Measurements from ENCODE around the gene MITF.

GRCh38 chr3:69737392-69737791, 1.9 kb upstream of the MITF start:
- TF ChIP-seq CTCF (IDR thresholded peaks at IDR 0.05; ENCODE audit: low read length) (no peak), EZH2 (IDR thresholded peaks at IDR 0.05; ENCODE audit: borderline replicate concordance, low read length) (no peak)

Measured in OCI-LY1 (cell line).